Cardiac fibroblast (primary cell): ENCODE data around the gene HPS5.
"Not testable (repeated sequence)": the region's sequence is repeated elsewhere in the genome, so short reads cannot be mapped to it uniquely, and the experiment has no call there.

ENCODE experiments used
- DNase-seq, 2 donors: peaks; one replicate each; pipeline versions ENCODE4 v3.0.0 to v3.0.0-alpha.2; 2010; ENCODE audit warnings: low read depth in 2 of 2
- H3K4me3 ChIP-seq, 2 donors: replicated peaks in 1 of 2; 1 replicate in 1 of 2; 2 replicates in 1 of 2; pipeline ENCODE4 v1.5.1; 2011; ENCODE audit warnings: low read depth in 2 of 2, low read length in 2 of 2, mild to moderate bottlenecking in 2 of 2, moderate library complexity in 1 of 2
- TF ChIP-seq, protein P1 (sequence below): IDR thresholded peaks from one replicate; pipeline ENCODE4 v1.5.1; 2011; ENCODE audit warnings: low read depth, mild to moderate bottlenecking, low read length, inconsistent platforms

HPS5 gene

GRCh38 chr11:18253778-18254338 lies 68.1 kb downstream of the HPS5 start:
- TF ChIP-seq, protein P1, sequence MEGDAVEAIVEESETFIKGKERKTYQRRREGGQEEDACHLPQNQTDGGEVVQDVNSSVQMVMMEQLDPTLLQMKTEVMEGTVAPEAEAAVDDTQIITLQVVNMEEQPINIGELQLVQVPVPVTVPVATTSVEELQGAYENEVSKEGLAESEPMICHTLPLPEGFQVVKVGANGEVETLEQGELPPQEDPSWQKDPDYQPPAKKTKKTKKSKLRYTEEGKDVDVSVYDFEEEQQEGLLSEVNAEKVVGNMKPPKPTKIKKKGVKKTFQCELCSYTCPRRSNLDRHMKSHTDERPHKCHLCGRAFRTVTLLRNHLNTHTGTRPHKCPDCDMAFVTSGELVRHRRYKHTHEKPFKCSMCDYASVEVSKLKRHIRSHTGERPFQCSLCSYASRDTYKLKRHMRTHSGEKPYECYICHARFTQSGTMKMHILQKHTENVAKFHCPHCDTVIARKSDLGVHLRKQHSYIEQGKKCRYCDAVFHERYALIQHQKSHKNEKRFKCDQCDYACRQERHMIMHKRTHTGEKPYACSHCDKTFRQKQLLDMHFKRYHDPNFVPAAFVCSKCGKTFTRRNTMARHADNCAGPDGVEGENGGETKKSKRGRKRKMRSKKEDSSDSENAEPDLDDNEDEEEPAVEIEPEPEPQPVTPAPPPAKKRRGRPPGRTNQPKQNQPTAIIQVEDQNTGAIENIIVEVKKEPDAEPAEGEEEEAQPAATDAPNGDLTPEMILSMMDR: no peak
- no peak overlapping the region for H3K4me3 ChIP-seq
- no peak for DNase-seq

GRCh38 chr11:18253233-18253632 lies 68.7 kb downstream of the HPS5 start:
- no peak overlapping the region for H3K4me3 ChIP-seq
- TF ChIP-seq, protein P1: no peak
- DNase-seq: no peak

- TF ChIP-seq, protein P1: no peak
- no peak within 1 kb of the TSS for H3K4me3 ChIP-seq
- DNase-seq: peak in 1 of 2 donors; percentile 31
Observed at GRCh38 chr11:18248561-18248960, 73.4 kb downstream of the HPS5 start, which contains the start of gene SAA2. SAA2 (minus strand) TSS chr11:18248668; CDS start chr11:18248011, 657 bp downstream.

DNA sequence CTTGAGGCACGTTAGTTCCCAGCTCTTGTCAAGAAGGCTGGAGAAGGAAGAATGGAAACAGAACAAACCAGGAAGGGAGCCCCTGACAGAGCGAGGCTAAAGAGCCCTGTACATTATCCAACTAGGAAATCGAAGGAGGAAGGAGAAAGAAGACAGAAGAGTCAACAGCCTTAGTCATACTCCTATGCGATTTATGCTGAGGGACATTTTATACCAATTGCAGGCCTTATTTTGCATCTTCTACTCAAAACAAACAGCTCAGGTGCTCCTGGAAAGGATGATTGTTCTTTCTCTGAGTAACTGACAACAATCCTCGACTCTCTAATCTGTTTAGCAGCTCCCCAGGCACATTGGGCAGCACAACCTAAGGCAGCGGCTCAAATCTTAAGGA lies 74.8 kb downstream of the HPS5 start:
- H3K4me3 ChIP-seq, DNase-seq: not testable (repeated sequence)

DNA sequence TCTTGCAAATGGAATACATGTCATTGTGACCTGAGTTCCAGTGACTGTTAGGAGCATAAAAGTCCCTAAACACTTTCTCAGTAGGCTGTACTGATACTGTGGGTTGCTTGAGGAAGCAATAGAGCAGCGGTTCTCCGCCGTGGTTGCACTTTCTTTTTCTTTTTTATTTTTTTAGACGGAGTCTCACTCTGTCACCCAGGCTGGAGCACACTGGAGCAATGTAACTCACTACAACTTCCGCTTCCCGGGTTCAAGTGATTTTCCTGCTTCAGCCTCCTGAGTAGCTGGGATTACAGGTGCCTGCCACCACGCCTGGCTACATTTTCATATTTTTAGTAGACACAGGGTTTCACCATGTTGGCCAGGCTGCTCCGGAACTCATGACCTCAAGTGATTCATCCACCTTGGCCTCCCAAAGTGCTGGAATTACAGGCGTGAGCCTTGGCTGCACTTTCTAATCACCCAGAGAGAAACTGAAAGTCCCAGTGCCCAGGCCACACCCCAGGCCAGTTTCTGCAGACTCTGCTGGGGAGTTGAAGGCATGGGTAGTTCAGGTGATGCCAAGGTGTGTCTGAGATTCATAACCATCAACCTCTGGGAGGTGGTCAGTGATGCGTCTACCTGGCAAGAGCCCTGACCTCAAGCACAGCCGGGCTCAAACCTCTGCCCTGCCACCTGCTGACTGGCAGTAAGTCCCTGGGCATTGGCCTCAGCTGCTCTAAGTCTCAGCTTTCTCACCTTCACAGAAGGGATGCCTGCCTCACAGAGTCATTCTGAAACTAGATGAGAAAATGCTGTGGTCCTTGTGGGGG lies 75.4 kb downstream of the HPS5 start:
- not testable (repeated sequence) for H3K4me3 ChIP-seq, DNase-seq

- DNase-seq: peak in 1 of 2 donors; percentile 27
- TF ChIP-seq, protein P1: no peak
- no peak overlapping the region for H3K4me3 ChIP-seq
Observed at GRCh38 chr11:18245396-18245795, 76.5 kb downstream of the HPS5 start.

DNA sequence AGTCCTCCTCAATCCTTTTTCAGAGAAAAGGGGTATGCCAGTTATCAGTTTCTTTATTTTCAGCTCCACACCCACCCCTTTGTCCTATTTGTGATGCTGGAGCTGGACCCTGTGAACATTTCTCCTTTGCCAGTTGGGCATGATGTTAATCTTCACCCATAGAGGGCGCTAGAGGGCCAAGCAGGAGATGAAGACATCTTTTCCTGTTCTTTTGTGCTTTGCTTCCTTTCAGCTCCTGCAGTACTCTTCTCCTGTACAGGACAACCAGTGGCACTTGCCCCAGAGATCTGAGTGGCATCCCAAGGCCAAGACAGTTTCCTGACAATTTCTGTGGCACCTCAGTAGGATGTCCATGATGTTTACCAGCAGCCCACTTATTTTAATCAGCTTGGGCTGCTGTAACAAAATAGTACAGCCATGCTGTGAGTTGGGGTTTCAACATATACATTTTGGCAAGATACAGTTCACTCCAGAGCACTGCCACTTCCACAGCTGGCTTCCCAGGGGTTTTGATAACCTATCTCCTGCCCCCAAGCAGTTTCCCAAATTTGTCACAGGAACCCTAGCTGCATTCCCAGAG lies 78.1 kb downstream of the HPS5 start:
- TF ChIP-seq, protein P1: peak; percentile 97
- DNase-seq: peak; percentile 86
- no peak overlapping the region for H3K4me3 ChIP-seq
